IPS-18a (cell line): ENCODE measurements around the gene RBMS3.

Experiments
- H3K27ac ChIP-seq: one replicate; pipeline ENCODE4 v1.5.1; 2013; ENCODE audit warnings: low read length
- H3K27me3 ChIP-seq: one replicate; pipeline ENCODE4 v1.6.1; 2013; ENCODE audit warnings: mild to moderate bottlenecking, low read length; ENCODE audit not compliant: control insufficient read depth, insufficient read depth
- H3K36me3 ChIP-seq: one replicate; pipeline ENCODE4 v1.6.1; 2013; ENCODE audit warnings: low read depth, low read length; ENCODE audit not compliant: control insufficient read depth
- H3K4me1 ChIP-seq: one replicate; pipeline ENCODE4 v1.6.1; 2013; ENCODE audit warnings: low read depth, low read length; ENCODE audit not compliant: control insufficient read depth
- H3K4me3 ChIP-seq: one replicate; pipeline ENCODE4 v1.5.1; 2013; ENCODE audit warnings: low read length
- H3K9ac ChIP-seq: one replicate; pipeline ENCODE4 v1.6.1; 2013; ENCODE audit warnings: mild to moderate bottlenecking, low read length, moderate library complexity
- H3K9me3 ChIP-seq: one replicate; pipeline ENCODE4 v1.6.1; 2013; ENCODE audit warnings: low read depth, low read length; ENCODE audit not compliant: control insufficient read depth

RBMS3 gene

GRCh38 chr3:29746163-29746760, 465.4 kb downstream of the RBMS3 start:
- H3K4me1 ChIP-seq = peaks cover 5% of the 10 kb centered on the region
- no peaks in the 10 kb centered on the region for H3K27me3 ChIP-seq
- no peak overlapping the region for H3K9ac ChIP-seq
- no peaks in the 10 kb centered on the region for H3K36me3 ChIP-seq
- no peak overlapping the region for H3K4me3 ChIP-seq
- H3K9me3 ChIP-seq = no peaks in the 10 kb centered on the region
- H3K27ac ChIP-seq = no peak overlapping the region

DNA sequence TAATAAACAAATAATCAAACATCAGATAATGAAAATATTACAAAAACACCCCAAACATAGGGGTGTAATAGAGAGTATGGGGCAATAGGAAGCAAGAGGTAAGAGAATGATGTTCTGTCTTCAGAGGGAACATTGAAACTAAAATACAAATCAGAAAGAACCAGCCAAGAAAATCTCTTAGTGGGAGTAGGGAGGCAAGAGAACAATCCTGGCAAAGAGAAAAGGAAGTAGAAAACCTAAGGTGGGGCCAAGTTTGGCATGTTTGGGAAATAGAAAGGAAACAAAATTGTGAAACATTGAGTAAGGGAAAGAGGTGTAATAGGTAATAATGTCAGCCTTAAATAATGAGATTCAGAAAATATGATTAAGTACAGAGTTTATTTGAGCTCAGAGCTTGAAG, 467.1 kb downstream of the RBMS3 start:
- Histone ChIP-seq H3K36me3 (no peaks in the 10 kb centered on the region), H3K9me3 (no peaks in the 10 kb centered on the region), H3K4me1 (peaks cover 5% of the 10 kb centered on the region), H3K4me3 (no peak overlapping the region), H3K27ac (no peak overlapping the region), H3K27me3 (no peaks in the 10 kb centered on the region), H3K9ac (no peak overlapping the region)

DNA sequence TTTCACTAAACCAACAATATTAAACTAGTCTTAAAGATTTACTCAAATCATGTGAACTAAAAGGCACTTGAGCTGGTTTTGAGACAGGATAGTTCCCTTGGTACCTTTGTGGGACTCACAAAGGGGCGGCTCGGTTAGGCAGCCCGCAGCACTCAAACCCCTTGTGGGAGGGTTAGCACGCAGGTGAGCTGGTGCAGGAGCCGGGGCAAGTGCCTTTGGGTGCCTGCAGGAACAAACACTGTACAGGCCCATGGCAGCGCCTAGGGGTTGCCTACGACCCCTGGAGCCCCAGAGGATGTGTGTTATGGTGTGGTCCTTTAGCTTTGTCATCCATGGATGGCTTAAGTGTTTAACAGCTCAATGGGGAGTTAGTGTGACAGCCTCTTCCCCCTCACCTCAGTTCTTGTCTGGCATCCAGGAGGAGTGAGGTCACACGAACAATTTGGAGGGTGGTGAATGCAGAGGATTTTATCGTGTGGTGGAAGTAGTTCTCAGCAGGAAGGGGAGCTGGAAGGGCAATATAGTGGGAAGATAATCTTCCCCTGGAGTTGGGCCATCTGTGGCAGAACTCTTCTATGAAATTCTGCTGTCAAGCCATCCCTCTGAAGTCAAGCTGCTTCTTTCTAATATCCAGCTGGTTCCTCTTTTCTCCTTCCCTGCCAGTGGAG, 470.9 kb downstream of the RBMS3 start:
- no peaks in the 10 kb centered on the region for H3K9me3 ChIP-seq
- H3K4me1 ChIP-seq = no peaks in the 10 kb centered on the region
- H3K27me3 ChIP-seq = no peaks in the 10 kb centered on the region
- no peak overlapping the region for H3K9ac ChIP-seq
- no peak overlapping the region for H3K27ac ChIP-seq
- H3K36me3 ChIP-seq = no peaks in the 10 kb centered on the region
- H3K4me3 ChIP-seq = no peak overlapping the region

- H3K9ac ChIP-seq = no peak overlapping the region
- no peaks in the 10 kb centered on the region for H3K36me3 ChIP-seq
- H3K27ac ChIP-seq = no peak overlapping the region
- no peaks in the 10 kb centered on the region for H3K9me3 ChIP-seq
- H3K27me3 ChIP-seq = no peaks in the 10 kb centered on the region
- no peak overlapping the region for H3K4me3 ChIP-seq
- no peaks in the 10 kb centered on the region for H3K4me1 ChIP-seq
These were observed 473.5 kb downstream of the RBMS3 start for GRCh38 chr3:29754346-29754745.

GRCh38 chr3:29755416-29755815, 474.5 kb downstream of the RBMS3 start:
- Histone ChIP-seq H3K36me3 (no peaks in the 10 kb centered on the region), H3K4me3 (no peak overlapping the region), H3K27me3 (no peaks in the 10 kb centered on the region), H3K9me3 (no peaks in the 10 kb centered on the region), H3K27ac (no peak overlapping the region), H3K4me1 (peaks cover 4% of the 10 kb centered on the region), H3K9ac (no peak overlapping the region)

DNA sequence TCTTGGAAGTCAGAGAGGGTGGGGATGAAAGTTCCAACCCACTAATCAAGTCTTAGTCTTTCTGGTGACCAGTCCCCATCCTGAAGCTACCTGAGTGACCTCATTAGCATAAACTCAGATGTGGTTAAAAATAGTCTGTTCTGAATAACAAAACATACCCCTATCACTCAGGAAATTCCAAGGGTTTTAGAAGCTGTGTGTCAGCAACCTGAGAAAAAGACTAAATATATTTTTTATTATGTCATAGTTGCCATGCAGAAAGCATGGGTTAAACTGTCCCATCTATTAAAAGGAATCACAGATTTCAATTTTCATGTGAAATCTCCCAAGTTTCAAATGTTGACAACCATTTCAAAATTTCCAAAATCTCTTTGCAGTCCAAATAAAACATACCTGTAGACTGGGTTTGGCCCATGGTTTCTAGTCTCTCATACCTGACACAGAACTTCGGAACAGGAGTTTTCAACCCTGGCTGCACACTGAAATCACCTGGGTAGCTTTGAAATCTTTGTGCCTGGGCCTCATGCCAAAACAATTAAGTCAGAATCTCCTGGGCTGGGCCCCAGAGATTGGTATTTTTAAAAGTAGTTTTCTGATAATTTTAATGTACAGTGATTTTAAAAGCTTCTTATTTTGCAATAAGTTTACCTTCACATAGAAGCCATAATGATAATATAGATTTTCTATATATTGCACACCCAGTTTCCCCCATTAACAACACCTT, 476.3 kb downstream of the RBMS3 start:
- no peaks in the 10 kb centered on the region for H3K9me3 ChIP-seq
- H3K4me3 ChIP-seq = no peak overlapping the region
- H3K36me3 ChIP-seq = no peaks in the 10 kb centered on the region
- no peaks in the 10 kb centered on the region for H3K27me3 ChIP-seq
- no peak overlapping the region for H3K9ac ChIP-seq
- peaks cover 4% of the 10 kb centered on the region for H3K4me1 ChIP-seq
- H3K27ac ChIP-seq = no peak overlapping the region

- no peaks in the 10 kb centered on the region for H3K36me3 ChIP-seq
- no peak overlapping the region for H3K9ac ChIP-seq
- H3K9me3 ChIP-seq = no peaks in the 10 kb centered on the region
- no peak overlapping the region for H3K4me3 ChIP-seq
- H3K4me1 ChIP-seq = peaks cover 4% of the 10 kb centered on the region
- H3K27me3 ChIP-seq = no peaks in the 10 kb centered on the region
- no peak overlapping the region for H3K27ac ChIP-seq
These were observed 477.2 kb downstream of the RBMS3 start for GRCh38 chr3:29758108-29758433.

GRCh38 chr3:29758434-29759322, 477.8 kb downstream of the RBMS3 start:
- Histone ChIP-seq H3K9ac (no peak overlapping the region), H3K4me3 (no peak overlapping the region), H3K4me1 (peaks cover 4% of the 10 kb centered on the region), H3K36me3 (no peaks in the 10 kb centered on the region), H3K27ac (no peak overlapping the region), H3K9me3 (no peaks in the 10 kb centered on the region), H3K27me3 (no peaks in the 10 kb centered on the region)

DNA sequence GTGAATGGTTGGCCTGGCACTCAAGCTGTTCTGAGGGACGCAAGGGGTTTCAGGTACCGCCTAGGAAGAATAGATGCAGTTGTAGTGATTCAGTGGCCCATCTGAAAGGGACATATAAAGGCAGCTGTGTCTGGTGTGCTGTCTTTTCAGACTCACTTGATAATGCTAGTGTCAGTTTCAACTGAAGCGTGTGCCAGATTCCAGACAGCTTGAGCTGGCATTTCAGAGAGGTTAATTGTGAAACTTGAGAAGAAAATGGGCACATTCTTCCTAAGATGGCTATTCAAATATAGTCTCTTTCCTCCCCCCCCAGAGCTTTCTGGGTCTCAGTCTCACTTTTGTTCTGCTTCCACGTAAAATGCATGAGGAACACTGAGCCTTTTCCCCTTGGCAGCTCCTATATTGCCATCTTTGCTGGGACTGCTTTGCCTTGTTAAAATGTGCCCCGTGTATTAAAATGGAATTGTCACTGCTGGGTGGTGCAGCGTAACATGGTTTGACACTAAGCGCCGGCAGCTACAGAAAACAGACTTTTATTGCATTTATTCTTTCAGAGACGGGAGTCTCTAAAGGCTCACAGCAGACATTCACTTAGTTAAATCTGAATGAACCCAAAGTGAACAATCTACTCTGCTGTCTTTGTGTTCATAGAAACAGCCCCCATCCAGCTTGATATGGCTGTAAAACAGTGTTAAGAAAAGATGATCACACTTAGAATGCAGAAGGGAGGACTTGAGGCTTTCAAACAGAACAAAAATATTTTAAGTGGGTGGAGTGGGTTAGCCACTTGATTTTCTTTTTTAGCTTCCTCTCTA, 478.7 kb downstream of the RBMS3 start:
- Histone ChIP-seq H3K9me3 (no peaks in the 10 kb centered on the region), H3K27me3 (no peaks in the 10 kb centered on the region), H3K4me3 (no peak overlapping the region), H3K36me3 (no peaks in the 10 kb centered on the region), H3K4me1 (peaks cover 4% of the 10 kb centered on the region), H3K27ac (no peak overlapping the region), H3K9ac (no peak overlapping the region)

GRCh38 chr3:29760226-29760685, 479.4 kb downstream of the RBMS3 start:
- Histone ChIP-seq H3K27ac (no peak overlapping the region), H3K36me3 (no peaks in the 10 kb centered on the region), H3K9me3 (no peaks in the 10 kb centered on the region), H3K9ac (no peak overlapping the region), H3K4me1 (peaks cover 4% of the 10 kb centered on the region), H3K27me3 (no peaks in the 10 kb centered on the region), H3K4me3 (no peak overlapping the region)

- H3K4me3 ChIP-seq = no peak overlapping the region
- no peak overlapping the region for H3K27ac ChIP-seq
- H3K9me3 ChIP-seq = no peaks in the 10 kb centered on the region
- H3K27me3 ChIP-seq = no peaks in the 10 kb centered on the region
- H3K4me1 ChIP-seq = peaks cover 4% of the 10 kb centered on the region
- no peak overlapping the region for H3K9ac ChIP-seq
- no peaks in the 10 kb centered on the region for H3K36me3 ChIP-seq
These were observed 480.6 kb downstream of the RBMS3 start for GRCh38 chr3:29761517-29761916.
